ENCODE data around the gene SAA2. TPM values are rescaled to one million over a fixed set of nuclear protein-coding genes. Genes with fewer than 3 reads are reported as not detected.

Gene SAA2
- 1 to 10 TPM; 1.7 to 2.4 TPM for total RNA-seq
- polyA plus RNA-seq (ENCODE audit: insufficient read depth, low read depth, low replicate concordance): 2.1 TPM
- long read RNA-seq, donor 1: 0 reads
- long read RNA-seq, donor 2: 0 reads

GRCh38 chr11:18248561-18248960 is at the start of gene SAA2:
TSS of gene SAA2 (minus strand) at chr11:18248668. CDS start at chr11:18248011, 657 bp downstream.
- H3K36me3 ChIP-seq (ENCODE audit: low read depth, missing control alignments): no peaks in the 10 kb centered on the region
- TF ChIP-seq POLR2A (IDR thresholded peaks at IDR 0.05) (no peak), CTCF (IDR thresholded peaks at IDR 0.05) (no peak)
- H3K27ac ChIP-seq: no peak within 1 kb of the TSS
- intact Hi-C loops (cut with DNase I; ENCODE audit: low total_unique reads): no loop called here
- no peaks in the 10 kb centered on the region for H3K9me3 ChIP-seq
- H3K27me3 ChIP-seq: no peaks in the 10 kb centered on the region
- WGBS, 2 donors: 72% methylated on average over 3 to 5 of the region's 5 CpGs
- H3K4me1 ChIP-seq: no peaks in the 10 kb centered on the region
- H3K4me3 ChIP-seq: no peak within 1 kb of the TSS
- DNase-seq: no peak

- H3K27ac ChIP-seq: peak overlapping the region in 1 of 2 donors; percentile 26
- no peaks in the 10 kb centered on the region for H3K9me3 ChIP-seq
- 80 to 83% methylated on average over 2 of the region's 2 CpGs for WGBS, 2 donors
- no peaks in the 10 kb centered on the region for H3K27me3 ChIP-seq
- TF ChIP-seq CTCF (IDR thresholded peaks at IDR 0.05) (no peak), POLR2A (IDR thresholded peaks at IDR 0.05) (no peak)
- H3K36me3 ChIP-seq (ENCODE audit: low read depth, missing control alignments): no peaks in the 10 kb centered on the region
- DNase-seq: no peak
- no peak overlapping the region for H3K4me3 ChIP-seq
- intact Hi-C loops (cut with DNase I; ENCODE audit: low total_unique reads): no loop called here
- peaks cover 8% of the 10 kb centered on the region for H3K4me1 ChIP-seq
Measured at GRCh38 chr11:18295316-18295715, 46.8 kb upstream of the SAA2 start.

- peak overlapping the region in 1 of 2 donors; percentile 26 for H3K27ac ChIP-seq
- WGBS, 2 donors: 88 to 92% methylated on average over 5 of the region's 5 CpGs
- H3K36me3 ChIP-seq (ENCODE audit: low read depth, missing control alignments): no peaks in the 10 kb centered on the region
Measured at GRCh38 chr11:18294862-18295261, 46.4 kb upstream of the SAA2 start.

GRCh38 chr11:18288911-18289310 is 40.4 kb upstream of the SAA2 start:
- Histone ChIP-seq H3K36me3 (ENCODE audit: low read depth, missing control alignments) (no peaks in the 10 kb centered on the region), H3K4me1 (no peaks in the 10 kb centered on the region), H3K27me3 (no peaks in the 10 kb centered on the region), H3K9me3 (no peaks in the 10 kb centered on the region), H3K27ac (no peak overlapping the region), H3K4me3 (no peak overlapping the region)
- no peak for TF ChIP-seq CTCF (IDR thresholded peaks at IDR 0.05)
- no peak for TF ChIP-seq POLR2A (IDR thresholded peaks at IDR 0.05)
- no peak for DNase-seq
- WGBS, 2 donors: 89 to 97% methylated on average over 4 of the region's 4 CpGs
- intact Hi-C loops (cut with DNase I; ENCODE audit: low total_unique reads): no loop called here

More at GRCh38 chr11:18294862-18295261, 46.4 kb upstream of the SAA2 start:
- intact Hi-C loops (cut with DNase I; ENCODE audit: low total_unique reads): no loop called here
- Histone ChIP-seq H3K4me1 (peaks cover 8% of the 10 kb centered on the region), H3K27me3 (no peaks in the 10 kb centered on the region), H3K9me3 (no peaks in the 10 kb centered on the region), H3K4me3 (no peak overlapping the region)
- DNase-seq: no peak
- TF ChIP-seq CTCF (IDR thresholded peaks at IDR 0.05) (no peak), POLR2A (IDR thresholded peaks at IDR 0.05) (no peak)

- intact Hi-C loops (cut with DNase I; ENCODE audit: low total_unique reads): no loop called here
Measured at GRCh38 chr11:18285841-18286240, 37.4 kb upstream of the SAA2 start.

More at GRCh38 chr11:18285841-18286240, 37.4 kb upstream of the SAA2 start:
- Histone ChIP-seq H3K27ac (no peak overlapping the region), H3K36me3 (ENCODE audit: low read depth, missing control alignments) (no peaks in the 10 kb centered on the region), H3K4me1 (no peaks in the 10 kb centered on the region), H3K4me3 (no peak overlapping the region), H3K27me3 (no peaks in the 10 kb centered on the region), H3K9me3 (no peaks in the 10 kb centered on the region)
- no peak for DNase-seq
- TF ChIP-seq CTCF (IDR thresholded peaks at IDR 0.05) (no peak), POLR2A (IDR thresholded peaks at IDR 0.05) (no peak)
- 93 to 96% methylated on average over 1 of the region's 1 CpG for WGBS, 2 donors
